ENCODE data around the gene RAP1B.

RAP1B gene

GRCh38 chr12:68610370-68611093 lies at the start of gene RAP1B:
TSS of gene RAP1B (plus strand) at chr12:68610899. CDS start at chr12:68648725, 37,826 bp downstream.
- DNase-seq = peak; percentile 81
- H3K4me3 ChIP-seq (ENCODE audit: low read depth, low read length) = peak within 1 kb of the TSS; percentile 96
- H3K36me3 ChIP-seq (replicated peaks) = peaks cover 4% of the 10 kb centered on the region
- H3K27me3 ChIP-seq (replicated peaks) = no peaks in the 10 kb centered on the region
- peak within 1 kb of the TSS; percentile 94 for H3K27ac ChIP-seq
- TF ChIP-seq CTCF (IDR thresholded peaks at IDR 0.05; ENCODE audit: low read depth, low read length, missing control alignments) = no peak
- in situ Hi-C loops (cut with HindIII; ENCODE audit: low pct_ligation_motif_present, low sequenced_read_pairs) = no loop called here

- Histone ChIP-seq H3K27me3 (replicated peaks) (no peaks in the 10 kb centered on the region), H3K4me3 (ENCODE audit: low read depth, low read length) (no peak overlapping the region), H3K36me3 (replicated peaks) (no peaks in the 10 kb centered on the region), H3K27ac (no peak overlapping the region)
- TF ChIP-seq CTCF (IDR thresholded peaks at IDR 0.05; ENCODE audit: low read depth, low read length, missing control alignments) = no peak
- DNase-seq = no peak
- in situ Hi-C loops (cut with HindIII; ENCODE audit: low pct_ligation_motif_present, low sequenced_read_pairs) = no loop called here
These were observed 48.9 kb upstream of the RAP1B start for GRCh38 chr12:68561830-68562229.

GRCh38 chr12:68564166-68564565 lies 46.5 kb upstream of the RAP1B start:
- in situ Hi-C loops (cut with HindIII; ENCODE audit: low pct_ligation_motif_present, low sequenced_read_pairs) = no loop called here
- Histone ChIP-seq H3K4me3 (ENCODE audit: low read depth, low read length) (no peak overlapping the region), H3K36me3 (replicated peaks) (no peaks in the 10 kb centered on the region), H3K27me3 (replicated peaks) (no peaks in the 10 kb centered on the region), H3K27ac (no peak overlapping the region)
- no peak for DNase-seq
- TF ChIP-seq CTCF (IDR thresholded peaks at IDR 0.05; ENCODE audit: low read depth, low read length, missing control alignments) = no peak

GRCh38 chr12:68565391-68565903 lies 45.3 kb upstream of the RAP1B start:
- in situ Hi-C loops (cut with HindIII; ENCODE audit: low pct_ligation_motif_present, low sequenced_read_pairs) = no loop called here
- Histone ChIP-seq H3K27ac (no peak overlapping the region), H3K27me3 (replicated peaks) (no peaks in the 10 kb centered on the region), H3K4me3 (ENCODE audit: low read depth, low read length) (no peak overlapping the region), H3K36me3 (replicated peaks) (no peaks in the 10 kb centered on the region)
- DNase-seq = peak; percentile 75
- TF ChIP-seq CTCF (IDR thresholded peaks at IDR 0.05; ENCODE audit: low read depth, low read length, missing control alignments) = no peak

- H3K27me3 ChIP-seq (replicated peaks) = no peaks in the 10 kb centered on the region
- DNase-seq = no peak
These were observed 41.7 kb upstream of the RAP1B start for GRCh38 chr12:68568922-68569569.

More at GRCh38 chr12:68568922-68569569, 41.7 kb upstream of the RAP1B start:
- in situ Hi-C loops (cut with HindIII; ENCODE audit: low pct_ligation_motif_present, low sequenced_read_pairs) = no loop called here
- Histone ChIP-seq H3K36me3 (replicated peaks) (no peaks in the 10 kb centered on the region), H3K4me3 (ENCODE audit: low read depth, low read length) (no peak overlapping the region), H3K27ac (no peak overlapping the region)
- no peak for TF ChIP-seq CTCF (IDR thresholded peaks at IDR 0.05; ENCODE audit: low read depth, low read length, missing control alignments)

All from brain microvascular endothelial cell (primary cell).